ENCODE measurements around the gene MPI.
"Not testable (repeated sequence)": the region's sequence is repeated elsewhere in the genome, so short reads cannot be mapped to it uniquely, and the experiment has no call there.

GRCh38 chr15:74887537-74888193 lies 2.2 kb upstream of the MPI start:
- TF ChIP-seq, protein P1, sequence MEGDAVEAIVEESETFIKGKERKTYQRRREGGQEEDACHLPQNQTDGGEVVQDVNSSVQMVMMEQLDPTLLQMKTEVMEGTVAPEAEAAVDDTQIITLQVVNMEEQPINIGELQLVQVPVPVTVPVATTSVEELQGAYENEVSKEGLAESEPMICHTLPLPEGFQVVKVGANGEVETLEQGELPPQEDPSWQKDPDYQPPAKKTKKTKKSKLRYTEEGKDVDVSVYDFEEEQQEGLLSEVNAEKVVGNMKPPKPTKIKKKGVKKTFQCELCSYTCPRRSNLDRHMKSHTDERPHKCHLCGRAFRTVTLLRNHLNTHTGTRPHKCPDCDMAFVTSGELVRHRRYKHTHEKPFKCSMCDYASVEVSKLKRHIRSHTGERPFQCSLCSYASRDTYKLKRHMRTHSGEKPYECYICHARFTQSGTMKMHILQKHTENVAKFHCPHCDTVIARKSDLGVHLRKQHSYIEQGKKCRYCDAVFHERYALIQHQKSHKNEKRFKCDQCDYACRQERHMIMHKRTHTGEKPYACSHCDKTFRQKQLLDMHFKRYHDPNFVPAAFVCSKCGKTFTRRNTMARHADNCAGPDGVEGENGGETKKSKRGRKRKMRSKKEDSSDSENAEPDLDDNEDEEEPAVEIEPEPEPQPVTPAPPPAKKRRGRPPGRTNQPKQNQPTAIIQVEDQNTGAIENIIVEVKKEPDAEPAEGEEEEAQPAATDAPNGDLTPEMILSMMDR (conservative IDR thresholded peaks at IDR 0.05; ENCODE audit: low read depth in 2 of 2) = not testable (repeated sequence)
- not testable (repeated sequence) for TF ChIP-seq STAT1 (IDR thresholded peaks at IDR 0.05; ENCODE audit: unreplicated experiment); EZH2phosphoT487 (IDR thresholded peaks at IDR 0.05; ENCODE audit: unreplicated experiment); NANOG (IDR thresholded peaks at IDR 0.05; ENCODE audit: borderline replicate concordance); EZH2 (IDR thresholded peaks at IDR 0.05; ENCODE audit: low read depth, unreplicated experiment); POLR2AphosphoS5 (IDR thresholded peaks at IDR 0.05; ENCODE audit: low read depth); CREB1 (CRISPR knock-in tag; IDR thresholded peaks at IDR 0.05; ENCODE audit: low read depth); ZNF462 (CRISPR knock-in tag; IDR thresholded peaks at IDR 0.05)
- TF ChIP-seq, protein P2, sequence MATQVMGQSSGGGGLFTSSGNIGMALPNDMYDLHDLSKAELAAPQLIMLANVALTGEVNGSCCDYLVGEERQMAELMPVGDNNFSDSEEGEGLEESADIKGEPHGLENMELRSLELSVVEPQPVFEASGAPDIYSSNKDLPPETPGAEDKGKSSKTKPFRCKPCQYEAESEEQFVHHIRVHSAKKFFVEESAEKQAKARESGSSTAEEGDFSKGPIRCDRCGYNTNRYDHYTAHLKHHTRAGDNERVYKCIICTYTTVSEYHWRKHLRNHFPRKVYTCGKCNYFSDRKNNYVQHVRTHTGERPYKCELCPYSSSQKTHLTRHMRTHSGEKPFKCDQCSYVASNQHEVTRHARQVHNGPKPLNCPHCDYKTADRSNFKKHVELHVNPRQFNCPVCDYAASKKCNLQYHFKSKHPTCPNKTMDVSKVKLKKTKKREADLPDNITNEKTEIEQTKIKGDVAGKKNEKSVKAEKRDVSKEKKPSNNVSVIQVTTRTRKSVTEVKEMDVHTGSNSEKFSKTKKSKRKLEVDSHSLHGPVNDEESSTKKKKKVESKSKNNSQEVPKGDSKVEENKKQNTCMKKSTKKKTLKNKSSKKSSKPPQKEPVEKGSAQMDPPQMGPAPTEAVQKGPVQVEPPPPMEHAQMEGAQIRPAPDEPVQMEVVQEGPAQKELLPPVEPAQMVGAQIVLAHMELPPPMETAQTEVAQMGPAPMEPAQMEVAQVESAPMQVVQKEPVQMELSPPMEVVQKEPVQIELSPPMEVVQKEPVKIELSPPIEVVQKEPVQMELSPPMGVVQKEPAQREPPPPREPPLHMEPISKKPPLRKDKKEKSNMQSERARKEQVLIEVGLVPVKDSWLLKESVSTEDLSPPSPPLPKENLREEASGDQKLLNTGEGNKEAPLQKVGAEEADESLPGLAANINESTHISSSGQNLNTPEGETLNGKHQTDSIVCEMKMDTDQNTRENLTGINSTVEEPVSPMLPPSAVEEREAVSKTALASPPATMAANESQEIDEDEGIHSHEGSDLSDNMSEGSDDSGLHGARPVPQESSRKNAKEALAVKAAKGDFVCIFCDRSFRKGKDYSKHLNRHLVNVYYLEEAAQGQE (IDR thresholded peaks at IDR 0.05; ENCODE audit: unreplicated experiment) = not testable (repeated sequence)

Data from GM23338 (cell line).